ENCODE data around the gene CTNND2.

The CTNND2 gene

GRCh38 chr5:11252523-11252922 is 651.7 kb downstream of the CTNND2 start:
- H3K27ac ChIP-seq: peak overlapping the region; percentile 79

GRCh38 chr5:11252075-11252474 is 652.2 kb downstream of the CTNND2 start:
- Histone ChIP-seq H3K27me3 (ENCODE audit: insufficient read depth, low read depth) (no peaks in the 10 kb centered on the region), H3K27ac (peak overlapping the region; percentile 79), H3K4me2 (peak overlapping the region; percentile 97), H2AFZ (ENCODE audit: low read depth) (peak overlapping the region; percentile 3; the same call in 1 of the 2 replicates), H3K4me1 (ENCODE audit: low read depth, poor library complexity, severe bottlenecking) (peaks cover 77% of the 10 kb centered on the region), H3K79me2 (ENCODE audit: insufficient read depth, low read depth) (no peaks in the 10 kb centered on the region), H3K4me3 (IDR thresholded peaks at IDR 0.05; ENCODE audit: insufficient read depth, low read depth, low read length) (no peak overlapping the region), H3K36me3 (ENCODE audit: insufficient read depth) (no peaks in the 10 kb centered on the region), H4K20me1 (ENCODE audit: insufficient read depth) (no peaks in the 10 kb centered on the region), H3K9ac (peak overlapping the region; percentile 17; the same call in 1 of the 2 replicates)
- TF ChIP-seq, protein P1, sequence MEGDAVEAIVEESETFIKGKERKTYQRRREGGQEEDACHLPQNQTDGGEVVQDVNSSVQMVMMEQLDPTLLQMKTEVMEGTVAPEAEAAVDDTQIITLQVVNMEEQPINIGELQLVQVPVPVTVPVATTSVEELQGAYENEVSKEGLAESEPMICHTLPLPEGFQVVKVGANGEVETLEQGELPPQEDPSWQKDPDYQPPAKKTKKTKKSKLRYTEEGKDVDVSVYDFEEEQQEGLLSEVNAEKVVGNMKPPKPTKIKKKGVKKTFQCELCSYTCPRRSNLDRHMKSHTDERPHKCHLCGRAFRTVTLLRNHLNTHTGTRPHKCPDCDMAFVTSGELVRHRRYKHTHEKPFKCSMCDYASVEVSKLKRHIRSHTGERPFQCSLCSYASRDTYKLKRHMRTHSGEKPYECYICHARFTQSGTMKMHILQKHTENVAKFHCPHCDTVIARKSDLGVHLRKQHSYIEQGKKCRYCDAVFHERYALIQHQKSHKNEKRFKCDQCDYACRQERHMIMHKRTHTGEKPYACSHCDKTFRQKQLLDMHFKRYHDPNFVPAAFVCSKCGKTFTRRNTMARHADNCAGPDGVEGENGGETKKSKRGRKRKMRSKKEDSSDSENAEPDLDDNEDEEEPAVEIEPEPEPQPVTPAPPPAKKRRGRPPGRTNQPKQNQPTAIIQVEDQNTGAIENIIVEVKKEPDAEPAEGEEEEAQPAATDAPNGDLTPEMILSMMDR (conservative IDR thresholded peaks at IDR 0.05; ENCODE audit: low read depth, low read length): no peak

More at GRCh38 chr5:11252523-11252922, 651.7 kb downstream of the CTNND2 start:
- no peaks in the 10 kb centered on the region for H3K36me3 ChIP-seq (ENCODE audit: insufficient read depth)
- H3K4me3 ChIP-seq (IDR thresholded peaks at IDR 0.05; ENCODE audit: insufficient read depth, low read depth, low read length): no peak overlapping the region
- no peaks in the 10 kb centered on the region for H4K20me1 ChIP-seq (ENCODE audit: insufficient read depth)
- no peaks in the 10 kb centered on the region for H3K79me2 ChIP-seq (ENCODE audit: insufficient read depth, low read depth)
- peak overlapping the region; percentile 97 for H3K4me2 ChIP-seq
- no peaks in the 10 kb centered on the region for H3K27me3 ChIP-seq (ENCODE audit: insufficient read depth, low read depth)
- peak overlapping the region; percentile 47; the same call in 1 of the 2 replicates for H2AFZ ChIP-seq (ENCODE audit: low read depth)
- H3K4me1 ChIP-seq (ENCODE audit: low read depth, poor library complexity, severe bottlenecking): peaks cover 81% of the 10 kb centered on the region
- H3K9ac ChIP-seq: peak overlapping the region; percentile 17; the same call in 1 of the 2 replicates
- TF ChIP-seq, protein P1 (conservative IDR thresholded peaks at IDR 0.05; ENCODE audit: low read depth, low read length): no peak

DNA sequence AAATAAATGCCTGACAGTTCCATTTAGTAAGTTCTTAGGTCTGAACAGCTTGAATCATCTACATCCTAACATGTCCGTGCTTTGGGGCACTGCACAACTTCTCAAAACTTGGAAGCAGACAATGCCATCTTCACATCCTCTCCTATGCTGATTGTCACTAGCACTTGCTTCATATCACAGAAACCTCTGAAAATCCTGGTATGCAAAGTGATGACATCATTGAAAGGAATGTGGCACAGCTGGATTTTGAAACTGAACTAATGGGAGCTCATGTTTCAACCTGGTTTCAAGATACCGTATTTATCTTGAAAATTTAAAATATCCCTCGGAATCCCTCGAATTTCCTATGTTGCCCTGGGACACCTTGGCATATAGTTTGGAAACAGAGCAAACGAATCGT is 653.0 kb downstream of the CTNND2 start:
- H3K27me3 ChIP-seq (ENCODE audit: insufficient read depth, low read depth): no peaks in the 10 kb centered on the region
- H3K27ac ChIP-seq: peak overlapping the region; percentile 79
- TF ChIP-seq, protein P1 (conservative IDR thresholded peaks at IDR 0.05; ENCODE audit: low read depth, low read length): no peak
- H3K9ac ChIP-seq: peak overlapping the region; percentile 17; the same call in 1 of the 2 replicates
- no peaks in the 10 kb centered on the region for H4K20me1 ChIP-seq (ENCODE audit: insufficient read depth)
- no peaks in the 10 kb centered on the region for H3K36me3 ChIP-seq (ENCODE audit: insufficient read depth)
- H3K4me1 ChIP-seq (ENCODE audit: low read depth, poor library complexity, severe bottlenecking): peaks cover 69% of the 10 kb centered on the region
- peak overlapping the region; percentile 97 for H3K4me2 ChIP-seq
- no peak overlapping the region for H3K4me3 ChIP-seq (IDR thresholded peaks at IDR 0.05; ENCODE audit: insufficient read depth, low read depth, low read length)
- H2AFZ ChIP-seq (ENCODE audit: low read depth): peak overlapping the region; percentile 31
- no peaks in the 10 kb centered on the region for H3K79me2 ChIP-seq (ENCODE audit: insufficient read depth, low read depth)

DNA sequence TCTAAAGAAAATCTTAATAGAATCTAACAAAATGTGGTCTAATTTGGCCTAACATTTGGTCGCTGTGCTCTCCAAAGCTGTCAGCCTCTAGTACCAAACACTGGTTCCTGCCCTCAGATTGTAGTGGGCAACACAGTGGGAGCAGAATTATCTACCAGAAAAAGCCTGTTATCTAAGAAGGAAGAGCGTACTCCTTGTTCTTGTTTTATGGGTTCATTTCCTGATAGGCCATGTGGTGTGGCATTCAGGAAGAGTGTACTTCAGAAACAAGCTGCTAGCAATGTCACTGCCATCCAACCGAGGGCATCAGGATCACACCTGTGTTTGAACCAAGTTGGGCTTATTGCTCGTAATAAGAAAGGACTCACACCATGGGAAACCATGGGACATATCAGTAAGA is 655.3 kb downstream of the CTNND2 start:
- Histone ChIP-seq H3K4me1 (ENCODE audit: low read depth, poor library complexity, severe bottlenecking) (peaks cover 46% of the 10 kb centered on the region), H3K79me2 (ENCODE audit: insufficient read depth, low read depth) (no peaks in the 10 kb centered on the region), H3K27me3 (ENCODE audit: insufficient read depth, low read depth) (no peaks in the 10 kb centered on the region), H3K4me3 (IDR thresholded peaks at IDR 0.05; ENCODE audit: insufficient read depth, low read depth, low read length) (no peak overlapping the region), H2AFZ (ENCODE audit: low read depth) (no peak overlapping the region), H3K27ac (no peak overlapping the region), H4K20me1 (ENCODE audit: insufficient read depth) (no peaks in the 10 kb centered on the region), H3K9ac (no peak overlapping the region), H3K36me3 (ENCODE audit: insufficient read depth) (no peaks in the 10 kb centered on the region), H3K4me2 (no peak overlapping the region)
- TF ChIP-seq, protein P1 (conservative IDR thresholded peaks at IDR 0.05; ENCODE audit: low read depth, low read length): no peak

All from KMS-11 (cell line).